Suprapubic skin (tissue), 4 donors: ENCODE measurements around the gene PIGS. TPM values are rescaled to one million over a fixed set of nuclear protein-coding genes. Genes with fewer than 3 reads are reported as not detected.
A peak's percentile ranks its signal among the peaks of the same experiment; 100 is the strongest.

Experiments
- DNase-seq, 2 donors: peaks; one replicate each; pipeline ENCODE4 v3.0.0-alpha.2; 2019; ENCODE audit warnings: low spot score in 2 of 2
- H3K27ac ChIP-seq: fragments of 200-600 bp; sonication (generic); one replicate; pipeline ENCODE4 v1.5.1; 2019
- H3K27me3 ChIP-seq: fragments of 200-600 bp; sonication (generic); one replicate; pipeline ENCODE4 v1.5.1; 2019
- H3K36me3 ChIP-seq: fragments of 200-600 bp; sonication (generic); one replicate; pipeline ENCODE4 v1.5.1; 2019
- H3K4me1 ChIP-seq: fragments of 200-600 bp; sonication (generic); one replicate; pipeline ENCODE4 v1.5.1; 2019
- H3K4me3 ChIP-seq: fragments of 200-600 bp; sonication (generic); one replicate; pipeline ENCODE4 v1.5.1; 2019; ENCODE audit warnings: mild to moderate bottlenecking
- H3K9me3 ChIP-seq: fragments of 200-600 bp; sonication (generic); one replicate; pipeline ENCODE4 v1.5.1; 2019
- CTCF ChIP-seq, 2 donors: fragments of 200-600 bp in 1 of 2; fragments of 450-650 bp in 1 of 2; sonication (generic) in 1 of 2; IDR thresholded peaks; one replicate each; pipeline ENCODE4 v1.5.1; 2016 to 2019; ENCODE audit warnings: antibody characterized with exemption in 2 of 2, mild to moderate bottlenecking in 1 of 2, moderate library complexity in 1 of 2
- EP300 ChIP-seq: sonication (generic); formaldehyde crosslinking; IDR thresholded peaks from one replicate; pipeline ENCODE4 v1.6.1; 2017; ENCODE audit warnings: antibody characterized with exemption
- POLR2A ChIP-seq, 2 donors: fragments of 450-650 bp; IDR thresholded peaks; one replicate each; pipeline ENCODE4 v1.6.1; 2017; ENCODE audit warnings: antibody characterized with exemption in 2 of 2, mild to moderate bottlenecking in 2 of 2, moderate library complexity in 2 of 2
- POLR2AphosphoS5 ChIP-seq, 3 donors: sonication (generic); formaldehyde crosslinking; IDR thresholded peaks; one replicate each; pipeline ENCODE4 v1.6.1; 2017; ENCODE audit warnings: antibody characterized with exemption in 3 of 3
- WGBS: methylation state at CpG from one replicate; pipeline ENCODE4 v1.1.5; 2018; 5-methylcytosine and 5-hydroxymethylcytosine counted together
- total RNA-seq, 4 donors: library from RNA; depleted of rRNA; stranded (reverse); fragments of >200 nt; gene quantifications; one replicate each; pipeline ENCODE4 v1.1.0, GENCODE V29; 2016

Gene PIGS
- total RNA-seq, 4 donors from 2014 or later: 38.1 to 76.4 (median 59.2) TPM

GRCh38 chr17:28530250-28530649 lies 41.1 kb downstream of the PIGS start:
- Histone ChIP-seq H3K27ac (no peak overlapping the region), H3K9me3 (no peaks in the 10 kb centered on the region), H3K27me3 (no peaks in the 10 kb centered on the region), H3K36me3 (no peaks in the 10 kb centered on the region), H3K4me3 (no peak overlapping the region), H3K4me1 (peaks cover 71% of the 10 kb centered on the region)
- TF ChIP-seq EP300: no peak
- no peak for TF ChIP-seq CTCF (IDR thresholded peaks at IDR 0.05)
- no peak for TF ChIP-seq POLR2AphosphoS5 (IDR thresholded peaks at IDR 0.05)
- TF ChIP-seq POLR2A (IDR thresholded peaks at IDR 0.05): no peak
- DNase-seq: no peak
- 80% methylated on average over 4 of the region's 4 CpGs for WGBS

- peaks cover 80% of the 10 kb centered on the region for H3K4me1 ChIP-seq
- no peak overlapping the region for H3K4me3 ChIP-seq
- WGBS: 91% methylated on average over 3 of the region's 3 CpGs
- no peaks in the 10 kb centered on the region for H3K36me3 ChIP-seq
- TF ChIP-seq EP300 (no peak), POLR2AphosphoS5 (IDR thresholded peaks at IDR 0.05) (no peak)
- H3K27ac ChIP-seq: no peak overlapping the region
- DNase-seq: no peak
- H3K9me3 ChIP-seq: no peaks in the 10 kb centered on the region
- no peaks in the 10 kb centered on the region for H3K27me3 ChIP-seq
These were observed 42.3 kb downstream of the PIGS start for GRCh38 chr17:28529013-28529400.

GRCh38 chr17:28528327-28529012 lies 42.9 kb downstream of the PIGS start:
- H3K27me3 ChIP-seq: no peaks in the 10 kb centered on the region
- TF ChIP-seq EP300 (no peak), POLR2A (IDR thresholded peaks at IDR 0.05) (no peak), POLR2AphosphoS5 (IDR thresholded peaks at IDR 0.05) (no peak), CTCF (IDR thresholded peaks at IDR 0.05) (no peak)
- H3K4me1 ChIP-seq: peaks cover 76% of the 10 kb centered on the region
- H3K27ac ChIP-seq: peak overlapping the region; percentile 71
- DNase-seq: no peak
- no peaks in the 10 kb centered on the region for H3K36me3 ChIP-seq
- no peaks in the 10 kb centered on the region for H3K9me3 ChIP-seq
- 66% methylated on average over 9 of the region's 9 CpGs for WGBS
- H3K4me3 ChIP-seq: no peak overlapping the region

- Histone ChIP-seq H3K4me3 (no peak overlapping the region), H3K36me3 (no peaks in the 10 kb centered on the region), H3K4me1 (peaks cover 70% of the 10 kb centered on the region), H3K27ac (peak overlapping the region; percentile 71), H3K27me3 (no peaks in the 10 kb centered on the region), H3K9me3 (no peaks in the 10 kb centered on the region)
- 33% methylated on average over 1 of the region's 2 CpGs for whole genome bisulfite sequencing
- no peak for TF ChIP-seq POLR2AphosphoS5 (IDR thresholded peaks at IDR 0.05)
- no peak for TF ChIP-seq POLR2A (IDR thresholded peaks at IDR 0.05)
- TF ChIP-seq EP300: no peak
- no peak for TF ChIP-seq CTCF (IDR thresholded peaks at IDR 0.05)
- DNase-seq: no peak
These were observed 43.5 kb downstream of the PIGS start for GRCh38 chr17:28527859-28528258.

- WGBS: 83% methylated on average over 2 of the region's 2 CpGs
- peaks cover 64% of the 10 kb centered on the region for H3K4me1 ChIP-seq
These were observed 44.1 kb downstream of the PIGS start for GRCh38 chr17:28527181-28527681.

More at GRCh38 chr17:28527181-28527681, 44.1 kb downstream of the PIGS start:
- Histone ChIP-seq H3K36me3 (no peaks in the 10 kb centered on the region), H3K4me3 (no peak overlapping the region), H3K27me3 (no peaks in the 10 kb centered on the region), H3K9me3 (no peaks in the 10 kb centered on the region), H3K27ac (peak overlapping the region; percentile 71)
- DNase-seq: no peak
- no peak for TF ChIP-seq CTCF (IDR thresholded peaks at IDR 0.05)
- TF ChIP-seq EP300: no peak
- no peak for TF ChIP-seq POLR2AphosphoS5 (IDR thresholded peaks at IDR 0.05)
- TF ChIP-seq POLR2A (IDR thresholded peaks at IDR 0.05): no peak
